ENCODE data around the gene SLC38A9.

Gene SLC38A9

GRCh38 chr5:55672477-55672911 lies 39.6 kb downstream of the SLC38A9 start:
- no peaks in the 10 kb centered on the region for H3K4me1 Mint-ChIP-seq
- H3K27ac Mint-ChIP-seq (ENCODE audit: low read depth): no peak overlapping the region
- ATAC-seq (replicated peaks; ENCODE audit: extremely low read depth, poor library complexity, severe bottlenecking) (no peak), DNase-seq (ENCODE audit: low spot score in 2 of 2) (no peak)
- no peak overlapping the region for H3K4me3 Mint-ChIP-seq
- no peaks in the 10 kb centered on the region for H3K27me3 Mint-ChIP-seq
- no peaks in the 10 kb centered on the region for H3K9me3 Mint-ChIP-seq
- peaks cover 1% of the 10 kb centered on the region for H3K36me3 Mint-ChIP-seq (ENCODE audit: insufficient read depth)

- Mint-ChIP-seq H3K9me3 (no peaks in the 10 kb centered on the region), H3K27ac (ENCODE audit: low read depth) (no peak overlapping the region), H3K27me3 (no peaks in the 10 kb centered on the region), H3K36me3 (ENCODE audit: insufficient read depth) (peaks cover 1% of the 10 kb centered on the region), H3K4me1 (no peaks in the 10 kb centered on the region), H3K4me3 (no peak overlapping the region)
- DNase-seq (ENCODE audit: low spot score in 2 of 2) (no peak), ATAC-seq (replicated peaks; ENCODE audit: extremely low read depth, poor library complexity, severe bottlenecking) (no peak)
Measured at GRCh38 chr5:55671975-55672374, 40.1 kb downstream of the SLC38A9 start.

GRCh38 chr5:55668356-55668755 lies 43.8 kb downstream of the SLC38A9 start:
- Mint-ChIP-seq H3K9me3 (no peaks in the 10 kb centered on the region), H3K27me3 (no peaks in the 10 kb centered on the region), H3K27ac (ENCODE audit: low read depth) (no peak overlapping the region), H3K36me3 (ENCODE audit: insufficient read depth) (peaks cover 4% of the 10 kb centered on the region), H3K4me3 (no peak overlapping the region), H3K4me1 (no peaks in the 10 kb centered on the region)
- DNase-seq (ENCODE audit: low spot score in 2 of 2) (no peak), ATAC-seq (replicated peaks; ENCODE audit: extremely low read depth, poor library complexity, severe bottlenecking) (no peak)

GRCh38 chr5:55667938-55668337 lies 44.2 kb downstream of the SLC38A9 start:
- no peak overlapping the region for H3K4me3 Mint-ChIP-seq
- ATAC-seq (replicated peaks; ENCODE audit: extremely low read depth, poor library complexity, severe bottlenecking) (no peak), DNase-seq (ENCODE audit: low spot score in 2 of 2) (no peak)
- H3K27me3 Mint-ChIP-seq: no peaks in the 10 kb centered on the region
- peaks cover 6% of the 10 kb centered on the region for H3K36me3 Mint-ChIP-seq (ENCODE audit: insufficient read depth)
- H3K4me1 Mint-ChIP-seq: no peaks in the 10 kb centered on the region
- H3K27ac Mint-ChIP-seq (ENCODE audit: low read depth): no peak overlapping the region
- no peaks in the 10 kb centered on the region for H3K9me3 Mint-ChIP-seq

GRCh38 chr5:55665065-55665464 lies 47.1 kb downstream of the SLC38A9 start:
- H3K4me1 Mint-ChIP-seq: no peaks in the 10 kb centered on the region

GRCh38 chr5:55657443-55657842 lies 54.7 kb downstream of the SLC38A9 start:
- peaks cover 18% of the 10 kb centered on the region for H3K36me3 Mint-ChIP-seq (ENCODE audit: insufficient read depth)
- no peaks in the 10 kb centered on the region for H3K4me1 Mint-ChIP-seq
- DNase-seq (ENCODE audit: low spot score in 2 of 2) (no peak), ATAC-seq (replicated peaks; ENCODE audit: extremely low read depth, poor library complexity, severe bottlenecking) (no peak)
- no peaks in the 10 kb centered on the region for H3K27me3 Mint-ChIP-seq
- no peaks in the 10 kb centered on the region for H3K9me3 Mint-ChIP-seq
- no peak overlapping the region for H3K27ac Mint-ChIP-seq (ENCODE audit: low read depth)
- no peak overlapping the region for H3K4me3 Mint-ChIP-seq

More at GRCh38 chr5:55665065-55665464, 47.1 kb downstream of the SLC38A9 start:
- no peaks in the 10 kb centered on the region for H3K27me3 Mint-ChIP-seq
- ATAC-seq (replicated peaks; ENCODE audit: extremely low read depth, poor library complexity, severe bottlenecking) (no peak), DNase-seq (ENCODE audit: low spot score in 2 of 2) (no peak)
- no peak overlapping the region for H3K27ac Mint-ChIP-seq (ENCODE audit: low read depth)
- no peaks in the 10 kb centered on the region for H3K9me3 Mint-ChIP-seq
- no peak overlapping the region for H3K4me3 Mint-ChIP-seq
- H3K36me3 Mint-ChIP-seq (ENCODE audit: insufficient read depth): peaks cover 12% of the 10 kb centered on the region

- Mint-ChIP-seq H3K4me1 (no peaks in the 10 kb centered on the region), H3K36me3 (ENCODE audit: insufficient read depth) (peaks cover 23% of the 10 kb centered on the region), H3K4me3 (no peak overlapping the region), H3K27me3 (no peaks in the 10 kb centered on the region), H3K27ac (ENCODE audit: low read depth) (peak overlapping the region; percentile 1), H3K9me3 (no peaks in the 10 kb centered on the region)
- ATAC-seq (replicated peaks; ENCODE audit: extremely low read depth, poor library complexity, severe bottlenecking) (no peak), DNase-seq (ENCODE audit: low spot score in 2 of 2) (no peak)
Measured at GRCh38 chr5:55650386-55650785, 61.7 kb downstream of the SLC38A9 start.

- ATAC-seq (replicated peaks; ENCODE audit: extremely low read depth, poor library complexity, severe bottlenecking) (no peak), DNase-seq (ENCODE audit: low spot score in 2 of 2) (no peak)
- Mint-ChIP-seq H3K36me3 (ENCODE audit: insufficient read depth) (peaks cover 22% of the 10 kb centered on the region), H3K4me3 (no peak overlapping the region), H3K27me3 (no peaks in the 10 kb centered on the region), H3K27ac (ENCODE audit: low read depth) (peak overlapping the region; percentile 1), H3K4me1 (no peaks in the 10 kb centered on the region), H3K9me3 (no peaks in the 10 kb centered on the region)
Measured at GRCh38 chr5:55649963-55650362, 62.2 kb downstream of the SLC38A9 start.

GRCh38 chr5:55645304-55645703 lies 66.8 kb downstream of the SLC38A9 start:
- H3K27ac Mint-ChIP-seq (ENCODE audit: low read depth): no peak overlapping the region

GRCh38 chr5:55638455-55638854 lies 73.7 kb downstream of the SLC38A9 start:
- DNase-seq (ENCODE audit: low spot score in 2 of 2): no peak
- no peak overlapping the region for H3K27ac Mint-ChIP-seq (ENCODE audit: low read depth)
- H3K4me1 Mint-ChIP-seq: no peaks in the 10 kb centered on the region

More at GRCh38 chr5:55645304-55645703, 66.8 kb downstream of the SLC38A9 start:
- Mint-ChIP-seq H3K27me3 (no peaks in the 10 kb centered on the region), H3K4me3 (no peak overlapping the region), H3K4me1 (no peaks in the 10 kb centered on the region), H3K36me3 (ENCODE audit: insufficient read depth) (peaks cover 17% of the 10 kb centered on the region), H3K9me3 (no peaks in the 10 kb centered on the region)
- ATAC-seq (replicated peaks; ENCODE audit: extremely low read depth, poor library complexity, severe bottlenecking): no peak
- DNase-seq (ENCODE audit: low spot score in 2 of 2): no peak

GRCh38 chr5:55638051-55638450 lies 74.1 kb downstream of the SLC38A9 start:
- DNase-seq (ENCODE audit: low spot score in 2 of 2): no peak
- no peaks in the 10 kb centered on the region for H3K27me3 Mint-ChIP-seq

More at GRCh38 chr5:55638455-55638854, 73.7 kb downstream of the SLC38A9 start:
- Mint-ChIP-seq H3K27me3 (no peaks in the 10 kb centered on the region), H3K4me3 (no peak overlapping the region), H3K36me3 (ENCODE audit: insufficient read depth) (peaks cover 11% of the 10 kb centered on the region), H3K9me3 (no peaks in the 10 kb centered on the region)
- no peak for ATAC-seq (replicated peaks; ENCODE audit: extremely low read depth, poor library complexity, severe bottlenecking)

GRCh38 chr5:55636683-55637082 lies 75.4 kb downstream of the SLC38A9 start:
- H3K4me3 Mint-ChIP-seq: no peak overlapping the region
- no peaks in the 10 kb centered on the region for H3K9me3 Mint-ChIP-seq
- H3K27me3 Mint-ChIP-seq: no peaks in the 10 kb centered on the region
- H3K36me3 Mint-ChIP-seq (ENCODE audit: insufficient read depth): peaks cover 12% of the 10 kb centered on the region
- H3K4me1 Mint-ChIP-seq: no peaks in the 10 kb centered on the region
- ATAC-seq (replicated peaks; ENCODE audit: extremely low read depth, poor library complexity, severe bottlenecking): no peak
- DNase-seq (ENCODE audit: low spot score in 2 of 2): no peak
- H3K27ac Mint-ChIP-seq (ENCODE audit: low read depth): peak overlapping the region; percentile 7

More at GRCh38 chr5:55638051-55638450, 74.1 kb downstream of the SLC38A9 start:
- H3K9me3 Mint-ChIP-seq: no peaks in the 10 kb centered on the region
- H3K27ac Mint-ChIP-seq (ENCODE audit: low read depth): no peak overlapping the region
- H3K4me1 Mint-ChIP-seq: no peaks in the 10 kb centered on the region
- no peak overlapping the region for H3K4me3 Mint-ChIP-seq
- ATAC-seq (replicated peaks; ENCODE audit: extremely low read depth, poor library complexity, severe bottlenecking): no peak
- H3K36me3 Mint-ChIP-seq (ENCODE audit: insufficient read depth): peaks cover 11% of the 10 kb centered on the region

- Mint-ChIP-seq H3K36me3 (ENCODE audit: insufficient read depth) (peaks cover 9% of the 10 kb centered on the region), H3K27me3 (no peaks in the 10 kb centered on the region), H3K4me3 (no peak overlapping the region), H3K9me3 (no peaks in the 10 kb centered on the region), H3K27ac (ENCODE audit: low read depth) (no peak overlapping the region), H3K4me1 (no peaks in the 10 kb centered on the region)
- DNase-seq (ENCODE audit: low spot score in 2 of 2) (no peak), ATAC-seq (replicated peaks; ENCODE audit: extremely low read depth, poor library complexity, severe bottlenecking) (no peak)
Measured at GRCh38 chr5:55636177-55636576, 75.9 kb downstream of the SLC38A9 start.

GRCh38 chr5:55634866-55635265 lies 77.3 kb downstream of the SLC38A9 start:
- no peak overlapping the region for H3K27ac Mint-ChIP-seq (ENCODE audit: low read depth)
- no peaks in the 10 kb centered on the region for H3K4me1 Mint-ChIP-seq
- no peaks in the 10 kb centered on the region for H3K9me3 Mint-ChIP-seq
- no peak overlapping the region for H3K4me3 Mint-ChIP-seq
- no peaks in the 10 kb centered on the region for H3K27me3 Mint-ChIP-seq
- DNase-seq (ENCODE audit: low spot score in 2 of 2) (no peak), ATAC-seq (replicated peaks; ENCODE audit: extremely low read depth, poor library complexity, severe bottlenecking) (no peak)
- H3K36me3 Mint-ChIP-seq (ENCODE audit: insufficient read depth): peaks cover 9% of the 10 kb centered on the region
